GM23248 (cell line): ENCODE results near the gene DNM1.

ENCODE experiments used
- EZH2 ChIP-seq: fragments of 200-600 bp; sonication (generic); IDR thresholded peaks from 2 replicates; pipeline ENCODE4 v1.6.1; 2018; ENCODE audit warnings: antibody characterized with exemption, mild to moderate bottlenecking; ENCODE audit not compliant: insufficient read depth, poor library complexity, severe bottlenecking
- EZH2phosphoT487 ChIP-seq: fragments of 200-600 bp; sonication (generic); IDR thresholded peaks from 2 replicates; pipeline ENCODE4 v1.6.1; 2018; ENCODE audit warnings: antibody characterized with exemption, moderate library complexity, mild to moderate bottlenecking, low read depth; ENCODE audit not compliant: insufficient read depth

- TF ChIP-seq EZH2 (no peak), EZH2phosphoT487 (no peak)
Observed at GRCh38 chr9:128242828-128243214, 39.6 kb downstream of the DNM1 start.
